Caco-2 (cell line): ENCODE results near the gene ADAM12. TPM values are rescaled to one million over a fixed set of nuclear protein-coding genes. Genes with fewer than 3 reads are reported as not detected.

Experiments
- BruUV-seq: library from RNA; stranded (reverse); fragments of 400-500 nt; replicated peaks from 2 replicates; lab custom pipeline; 2021; lab: Mats Ljungman, UMichigan
- CTCF ChIA-PET: fragments of 300-600 bp; sonication (Branson Sonifier 250); formaldehyde crosslinking; loops from one replicate; lab custom pipeline; 2022; ENCODE audit warnings: antibody characterized with exemption; lab: Charles Lee
- POLR2A ChIA-PET: fragments of 300-600 bp; sonication (Branson Sonifier 250); formaldehyde crosslinking; loops from one replicate; lab custom pipeline; 2022; ENCODE audit warnings: antibody characterized with exemption; lab: Charles Lee
- DNase-seq, 2 experiments: peaks; one replicate each; pipeline versions ENCODE4 v3.0.0 to v3.0.0-alpha.2; 2020 to 2022
- H3K27me3 ChIP-seq: replicated peaks from 2 replicates; pipeline ENCODE4 v1.6.0; 2011; ENCODE audit warnings: low read length; ENCODE audit not compliant: control insufficient read depth, insufficient read depth
- H3K36me3 ChIP-seq: 2 replicates; pipeline ENCODE4 v1.5.1; 2011; ENCODE audit warnings: low read length; ENCODE audit not compliant: control insufficient read depth, insufficient read depth
- H3K4me1 ChIP-seq: fragments of 250-450 bp; sonication (Bioruptor Pico); 2 replicates; pipeline ENCODE4 v1.5.1; 2020; ENCODE audit warnings: mild to moderate bottlenecking
- H3K4me3 ChIP-seq: 2 replicates; pipeline ENCODE4 v1.5.1; 2011; ENCODE audit warnings: low read depth, mild to moderate bottlenecking, control low read depth, low read length
- H3K9me3 ChIP-seq: fragments of 250-450 bp; sonication (Bioruptor Pico); 2 replicates; pipeline ENCODE4 v1.5.1; 2020; ENCODE audit warnings: mild to moderate bottlenecking, moderate library complexity
- H3K27ac Mint-ChIP-seq: one replicate; pipeline ENCODE4 v1.8.0; 2022; ENCODE audit warnings: mixed read lengths; ENCODE audit not compliant: unreplicated experiment
- H3K27me3 Mint-ChIP-seq: one replicate; pipeline ENCODE4 v1.8.0; 2022; ENCODE audit warnings: mixed read lengths; ENCODE audit not compliant: insufficient read depth, unreplicated experiment
- H3K36me3 Mint-ChIP-seq: one replicate; pipeline ENCODE4 v1.8.0; 2022; ENCODE audit warnings: mild to moderate bottlenecking, mixed read lengths; ENCODE audit not compliant: insufficient read depth, unreplicated experiment
- H3K4me1 Mint-ChIP-seq: one replicate; pipeline ENCODE4 v1.8.0; 2022; ENCODE audit warnings: low read depth, mixed read lengths; ENCODE audit not compliant: unreplicated experiment
- H3K4me3 Mint-ChIP-seq: one replicate; pipeline ENCODE4 v1.8.0; 2022; ENCODE audit warnings: mild to moderate bottlenecking, moderate library complexity, mixed read lengths; ENCODE audit not compliant: unreplicated experiment
- H3K9me3 Mint-ChIP-seq: one replicate; pipeline ENCODE4 v1.8.0; 2022; ENCODE audit warnings: mixed read lengths; ENCODE audit not compliant: unreplicated experiment
- CTCF ChIP-seq, 2 experiments: fragments of 200-600 bp in 1 of 2; IDR thresholded peaks; 1 replicate in 1 of 2; 2 replicates in 1 of 2; pipeline versions ENCODE4 v1.5.1 to v1.8.0; 2011 to 2022; ENCODE audit warnings: antibody characterized with exemption in 1 of 2, control low read depth in 1 of 2, inconsistent platforms in 1 of 2, low read depth in 1 of 2, low read length in 1 of 2, mild to moderate bottlenecking in 1 of 2, moderate library complexity in 1 of 2; ENCODE audit not compliant: insufficient read depth in 1 of 2, severe bottlenecking in 1 of 2, unreplicated experiment in 1 of 2
- intact Hi-C: fragments of 100-400 bp; cut with micrococcal nuclease; formaldehyde crosslinking; loops from one replicate; pipeline ENCODE4 v1.10.0; 2022; ENCODE audit not compliant: unreplicated experiment
- total RNA-seq: library from RNA; stranded (reverse); gene quantifications from 2 replicates; pipeline ENCODE4 v1.2.3, GENCODE V29; 2022

The ADAM12 gene
- total RNA-seq, 1 experiment from 2014 or later: not detected

GRCh38 chr10:126191192-126191591, 197.1 kb downstream of the ADAM12 start:
- no peak overlapping the region for H3K4me3 Mint-ChIP-seq
- H3K4me3 ChIP-seq: no peak overlapping the region
- peaks cover 15% of the 10 kb centered on the region for H3K27me3 Mint-ChIP-seq
- H3K36me3 Mint-ChIP-seq: no peaks in the 10 kb centered on the region
- no peaks in the 10 kb centered on the region for H3K9me3 ChIP-seq
- no peaks in the 10 kb centered on the region for H3K4me1 Mint-ChIP-seq
- intact Hi-C loops: no loop called here
- peaks cover 2% of the 10 kb centered on the region; the same call in 1 of the 2 replicates for H3K27me3 ChIP-seq
- CTCF ChIA-PET: no interaction called here
- no peak overlapping the region for H3K27ac Mint-ChIP-seq
- no peak for TF ChIP-seq CTCF (IDR thresholded peaks at IDR 0.05; ENCODE audit: insufficient read depth in 1 of 2, low read depth in 1 of 2, low read length in 1 of 2, severe bottlenecking in 1 of 2, unreplicated experiment in 1 of 2)
- H3K36me3 ChIP-seq: no peaks in the 10 kb centered on the region
- H3K9me3 Mint-ChIP-seq: peaks cover 15% of the 10 kb centered on the region
- no TSS peak for BruUV-seq
- H3K4me1 ChIP-seq: no peaks in the 10 kb centered on the region
- POLR2A ChIA-PET: no interaction called here
- DNase-seq: no peak

- no peaks in the 10 kb centered on the region for H3K4me1 ChIP-seq
- Mint-ChIP-seq H3K4me3 (no peak overlapping the region), H3K36me3 (no peaks in the 10 kb centered on the region), H3K9me3 (peaks cover 15% of the 10 kb centered on the region), H3K27me3 (peaks cover 15% of the 10 kb centered on the region), H3K27ac (no peak overlapping the region), H3K4me1 (no peaks in the 10 kb centered on the region)
- no peaks in the 10 kb centered on the region for H3K9me3 ChIP-seq
- intact Hi-C loops: no loop called here
- DNase-seq: no peak
- POLR2A ChIA-PET: no interaction called here
- no peak overlapping the region for H3K4me3 ChIP-seq
- CTCF ChIA-PET: no interaction called here
- no TSS peak for BruUV-seq
- peaks cover 2% of the 10 kb centered on the region; the same call in 1 of the 2 replicates for H3K27me3 ChIP-seq
- no peaks in the 10 kb centered on the region for H3K36me3 ChIP-seq
- TF ChIP-seq CTCF (IDR thresholded peaks at IDR 0.05; ENCODE audit: insufficient read depth in 1 of 2, low read depth in 1 of 2, low read length in 1 of 2, severe bottlenecking in 1 of 2, unreplicated experiment in 1 of 2): no peak
These were observed 199.5 kb downstream of the ADAM12 start for GRCh38 chr10:126188679-126189200.

- no peaks in the 10 kb centered on the region for H3K36me3 Mint-ChIP-seq
- no peaks in the 10 kb centered on the region for H3K36me3 ChIP-seq
- peaks cover 15% of the 10 kb centered on the region for H3K9me3 Mint-ChIP-seq
- intact Hi-C loops: no loop called here
- ChIA-PET POLR2A (no interaction called here), CTCF (no interaction called here)
- H3K27me3 ChIP-seq: peaks cover 2% of the 10 kb centered on the region; the same call in 1 of the 2 replicates
- no peak for DNase-seq
- peaks cover 16% of the 10 kb centered on the region for H3K27me3 Mint-ChIP-seq
- no peaks in the 10 kb centered on the region for H3K4me1 Mint-ChIP-seq
- H3K4me1 ChIP-seq: no peaks in the 10 kb centered on the region
- no peak overlapping the region for H3K4me3 Mint-ChIP-seq
- no peak overlapping the region for H3K27ac Mint-ChIP-seq
- TF ChIP-seq CTCF (IDR thresholded peaks at IDR 0.05; ENCODE audit: insufficient read depth in 1 of 2, low read depth in 1 of 2, low read length in 1 of 2, severe bottlenecking in 1 of 2, unreplicated experiment in 1 of 2): no peak
- no TSS peak for BruUV-seq
- H3K9me3 ChIP-seq: no peaks in the 10 kb centered on the region
- no peak overlapping the region for H3K4me3 ChIP-seq
These were observed 200.9 kb downstream of the ADAM12 start for GRCh38 chr10:126187399-126187798.
